HL-60 (cell line): ENCODE measurements around the gene SF3B2.

ENCODE experiments used
- DNase-seq, 2 experiments: peaks; one replicate each; pipeline ENCODE4 v3.0.0-alpha.2; 2010 to 2020; ENCODE audit warnings: low read depth in 1 of 2, low spot score in 1 of 2
- H3K27ac ChIP-seq: fragments of 250-450 bp; sonication (Bioruptor Pico); replicated peaks from 2 replicates; pipeline ENCODE4 v1.5.1; 2020; ENCODE audit warnings: mild to moderate bottlenecking, moderate library complexity
- H3K27me3 ChIP-seq: fragments of 250-450 bp; sonication (Bioruptor Pico); 2 replicates; pipeline ENCODE4 v1.5.1; 2021; ENCODE audit warnings: mild to moderate bottlenecking, moderate library complexity; ENCODE audit not compliant: insufficient read depth, poor library complexity, severe bottlenecking
- H3K4me3 ChIP-seq: replicated peaks from 2 replicates; pipeline ENCODE4 v1.5.1; 2011; ENCODE audit warnings: mild to moderate bottlenecking, control low read depth, low read length; ENCODE audit not compliant: insufficient read depth
- GABPA ChIP-seq: IDR thresholded peaks from 2 replicates; pipeline ENCODE4 v1.6.1; 2012; ENCODE audit warnings: low read depth
- POLR2AphosphoS5 ChIP-seq: IDR thresholded peaks from 2 replicates; pipeline ENCODE4 v1.6.1; 2012; ENCODE audit warnings: low read depth
- SPI1 ChIP-seq: IDR thresholded peaks from 2 replicates; pipeline ENCODE4 v1.6.1; 2012; ENCODE audit warnings: low read depth, mild to moderate bottlenecking, borderline replicate concordance
- TF ChIP-seq, protein P1 (sequence below): IDR thresholded peaks from 2 replicates; pipeline ENCODE4 v1.6.1; 2012; ENCODE audit warnings: low read depth; ENCODE audit not compliant: insufficient replicate concordance
- TF ChIP-seq, protein P2 (sequence below): IDR thresholded peaks from one replicate; pipeline ENCODE4 v1.5.1; 2011; ENCODE audit warnings: low read length, control low read depth, inconsistent platforms; ENCODE audit not compliant: insufficient read depth

SF3B2 gene

DNA sequence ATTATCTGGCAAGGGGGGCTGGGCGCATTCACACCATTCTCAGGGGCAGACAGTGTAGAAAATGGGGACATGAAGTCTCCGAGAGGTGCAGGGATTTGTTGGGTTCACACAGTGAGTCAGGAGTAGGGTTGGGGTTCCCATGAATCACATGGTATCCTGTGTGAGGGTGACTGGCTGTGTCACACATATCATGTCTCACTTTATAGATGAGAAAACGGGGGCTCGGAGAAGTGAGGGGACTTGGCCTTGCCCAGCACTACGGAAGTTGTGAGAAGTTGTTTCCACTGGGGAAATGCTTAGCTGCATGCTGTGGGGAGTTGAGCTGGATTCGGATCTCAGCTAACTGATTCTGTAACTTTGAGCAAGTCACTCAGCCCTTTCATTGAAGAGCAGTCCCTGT, 7.4 kb upstream of the SF3B2 start:
- TF ChIP-seq POLR2AphosphoS5: no peak
- TF ChIP-seq, protein P1, sequence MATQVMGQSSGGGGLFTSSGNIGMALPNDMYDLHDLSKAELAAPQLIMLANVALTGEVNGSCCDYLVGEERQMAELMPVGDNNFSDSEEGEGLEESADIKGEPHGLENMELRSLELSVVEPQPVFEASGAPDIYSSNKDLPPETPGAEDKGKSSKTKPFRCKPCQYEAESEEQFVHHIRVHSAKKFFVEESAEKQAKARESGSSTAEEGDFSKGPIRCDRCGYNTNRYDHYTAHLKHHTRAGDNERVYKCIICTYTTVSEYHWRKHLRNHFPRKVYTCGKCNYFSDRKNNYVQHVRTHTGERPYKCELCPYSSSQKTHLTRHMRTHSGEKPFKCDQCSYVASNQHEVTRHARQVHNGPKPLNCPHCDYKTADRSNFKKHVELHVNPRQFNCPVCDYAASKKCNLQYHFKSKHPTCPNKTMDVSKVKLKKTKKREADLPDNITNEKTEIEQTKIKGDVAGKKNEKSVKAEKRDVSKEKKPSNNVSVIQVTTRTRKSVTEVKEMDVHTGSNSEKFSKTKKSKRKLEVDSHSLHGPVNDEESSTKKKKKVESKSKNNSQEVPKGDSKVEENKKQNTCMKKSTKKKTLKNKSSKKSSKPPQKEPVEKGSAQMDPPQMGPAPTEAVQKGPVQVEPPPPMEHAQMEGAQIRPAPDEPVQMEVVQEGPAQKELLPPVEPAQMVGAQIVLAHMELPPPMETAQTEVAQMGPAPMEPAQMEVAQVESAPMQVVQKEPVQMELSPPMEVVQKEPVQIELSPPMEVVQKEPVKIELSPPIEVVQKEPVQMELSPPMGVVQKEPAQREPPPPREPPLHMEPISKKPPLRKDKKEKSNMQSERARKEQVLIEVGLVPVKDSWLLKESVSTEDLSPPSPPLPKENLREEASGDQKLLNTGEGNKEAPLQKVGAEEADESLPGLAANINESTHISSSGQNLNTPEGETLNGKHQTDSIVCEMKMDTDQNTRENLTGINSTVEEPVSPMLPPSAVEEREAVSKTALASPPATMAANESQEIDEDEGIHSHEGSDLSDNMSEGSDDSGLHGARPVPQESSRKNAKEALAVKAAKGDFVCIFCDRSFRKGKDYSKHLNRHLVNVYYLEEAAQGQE: no peak
- TF ChIP-seq, protein P2, sequence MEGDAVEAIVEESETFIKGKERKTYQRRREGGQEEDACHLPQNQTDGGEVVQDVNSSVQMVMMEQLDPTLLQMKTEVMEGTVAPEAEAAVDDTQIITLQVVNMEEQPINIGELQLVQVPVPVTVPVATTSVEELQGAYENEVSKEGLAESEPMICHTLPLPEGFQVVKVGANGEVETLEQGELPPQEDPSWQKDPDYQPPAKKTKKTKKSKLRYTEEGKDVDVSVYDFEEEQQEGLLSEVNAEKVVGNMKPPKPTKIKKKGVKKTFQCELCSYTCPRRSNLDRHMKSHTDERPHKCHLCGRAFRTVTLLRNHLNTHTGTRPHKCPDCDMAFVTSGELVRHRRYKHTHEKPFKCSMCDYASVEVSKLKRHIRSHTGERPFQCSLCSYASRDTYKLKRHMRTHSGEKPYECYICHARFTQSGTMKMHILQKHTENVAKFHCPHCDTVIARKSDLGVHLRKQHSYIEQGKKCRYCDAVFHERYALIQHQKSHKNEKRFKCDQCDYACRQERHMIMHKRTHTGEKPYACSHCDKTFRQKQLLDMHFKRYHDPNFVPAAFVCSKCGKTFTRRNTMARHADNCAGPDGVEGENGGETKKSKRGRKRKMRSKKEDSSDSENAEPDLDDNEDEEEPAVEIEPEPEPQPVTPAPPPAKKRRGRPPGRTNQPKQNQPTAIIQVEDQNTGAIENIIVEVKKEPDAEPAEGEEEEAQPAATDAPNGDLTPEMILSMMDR: no peak
- TF ChIP-seq SPI1: no peak
- no peak for TF ChIP-seq GABPA
- Histone ChIP-seq H3K27ac (no peak overlapping the region), H3K27me3 (no peaks in the 10 kb centered on the region), H3K4me3 (no peak overlapping the region)
- no peak for DNase-seq

DNA sequence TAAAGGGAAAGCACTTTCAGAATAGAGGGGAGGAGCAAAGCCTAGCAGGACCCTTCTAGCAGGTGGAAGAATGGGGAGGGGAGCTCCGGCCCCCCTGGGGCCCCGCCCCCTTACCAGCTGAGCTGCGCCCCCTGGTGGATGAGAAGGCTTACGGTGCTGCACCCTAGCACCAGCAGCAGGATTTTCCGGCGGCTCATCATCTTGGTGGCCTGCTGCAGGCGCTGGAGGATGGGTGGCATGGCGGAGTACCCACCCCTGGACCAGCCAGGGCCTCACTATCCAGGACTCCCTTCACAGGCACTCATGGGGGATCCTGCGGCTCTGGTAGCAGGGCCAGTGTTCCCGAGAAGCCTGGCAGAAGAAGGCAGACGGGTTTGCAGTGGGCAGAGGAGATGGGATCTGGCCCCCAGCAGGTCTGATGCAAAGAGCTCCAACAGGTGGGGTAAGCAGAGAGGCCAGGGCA, 7.0 kb upstream of the SF3B2 start:
- H3K4me3 ChIP-seq: no peak overlapping the region
- no peaks in the 10 kb centered on the region for H3K27me3 ChIP-seq
- TF ChIP-seq SPI1: no peak
- TF ChIP-seq, protein P2: peak; percentile 78
- H3K27ac ChIP-seq: no peak overlapping the region
- peak; percentile 56 to 74 for DNase-seq

DNA sequence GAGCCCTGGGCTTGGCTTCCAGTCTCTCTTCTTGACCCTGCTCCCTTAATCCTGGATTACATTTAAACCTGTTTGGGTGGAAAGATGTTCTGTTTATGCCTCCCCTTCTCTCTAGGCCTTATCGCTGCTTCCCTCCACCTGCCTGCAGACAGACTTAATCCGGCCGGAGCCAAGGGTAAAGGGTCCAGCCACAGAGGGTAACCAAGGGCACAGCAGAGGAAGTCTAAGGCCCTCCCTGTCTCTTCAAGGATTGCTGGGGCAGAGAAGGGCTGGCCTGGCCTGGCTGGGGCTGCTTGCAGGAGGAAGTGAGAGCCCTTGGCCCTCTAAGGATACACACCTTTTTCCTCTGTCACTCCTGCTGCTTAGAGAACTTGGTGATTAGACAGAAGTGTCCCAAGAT, 5.3 kb upstream of the SF3B2 start:
- H3K4me3 ChIP-seq: no peak overlapping the region
- TF ChIP-seq, protein P2: no peak
- TF ChIP-seq, protein P1: no peak
- TF ChIP-seq GABPA (no peak), SPI1 (no peak), POLR2AphosphoS5 (no peak)
- no peak overlapping the region for H3K27ac ChIP-seq
- no peak for DNase-seq
- H3K27me3 ChIP-seq: no peaks in the 10 kb centered on the region
